HG02610 (cell line): ENCODE results near the gene LSMEM2.

Experiments used
- ATAC-seq: cut with Tn5 transposase; IDR thresholded peaks from one replicate; pipeline ENCODE4 v1.9.1; 2021; ENCODE audit warnings: mild to moderate bottlenecking, moderate library complexity; ENCODE audit not compliant: unreplicated experiment

The LSMEM2 gene

DNA sequence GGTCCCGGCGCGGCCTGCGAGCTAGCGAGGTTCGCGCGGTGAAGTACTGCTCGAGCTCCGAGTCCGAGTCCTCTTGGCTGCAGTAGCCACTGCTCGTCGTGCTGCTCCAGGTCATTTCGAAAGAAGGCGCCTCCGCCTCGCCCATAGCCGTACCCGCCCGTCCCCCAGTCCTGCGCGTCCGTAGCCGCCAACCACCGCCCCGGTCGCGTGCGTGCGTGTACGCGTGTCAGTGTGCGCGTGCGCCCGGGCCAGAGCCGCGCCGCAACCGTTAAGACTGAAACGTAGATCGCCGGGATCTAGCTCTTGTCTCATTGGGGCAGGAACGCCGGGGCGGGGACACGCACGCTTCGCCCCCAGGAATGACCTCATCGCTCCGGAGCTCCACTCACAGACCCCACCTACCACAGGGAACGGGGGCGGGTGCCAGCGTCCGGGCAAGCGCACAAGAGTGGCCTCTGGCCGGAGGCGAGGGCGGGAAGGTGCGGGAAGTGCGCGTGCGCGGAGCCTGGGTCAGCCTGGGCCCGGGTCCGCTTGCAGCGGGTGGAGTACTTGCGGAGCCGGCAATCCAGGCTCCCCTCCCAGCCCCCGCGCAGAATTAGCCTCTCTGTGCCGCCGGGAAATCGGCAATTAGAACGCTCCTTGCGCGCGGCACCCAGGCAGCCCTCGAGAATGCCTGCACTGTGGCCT, 58.4 kb downstream of the LSMEM2 start:
- ATAC-seq = peak; percentile 72
